GM12875 (cell line): ENCODE data around the gene VAV2.

ENCODE experiments used
- H3K4me3 ChIP-seq: one replicate; pipeline ENCODE4 v1.5.1; 2011; ENCODE audit warnings: low read depth, low read length, control low read depth
- CTCF ChIP-seq: IDR thresholded peaks from 2 replicates; pipeline ENCODE4 v1.5.1; 2011; ENCODE audit warnings: low read depth, mild to moderate bottlenecking, control low read depth, inconsistent platforms, low read length, moderate library complexity, borderline replicate concordance; ENCODE audit not compliant: insufficient read depth

Gene VAV2

GRCh38 chr9:133996531-133997520, 4.7 kb upstream of the VAV2 start:
- TF ChIP-seq CTCF: no peak
- no peak overlapping the region for H3K4me3 ChIP-seq

- TF ChIP-seq CTCF: peak; percentile 31; the same call in 1 of the 2 replicates
- no peak overlapping the region for H3K4me3 ChIP-seq
Observed at GRCh38 chr9:133995012-133995896, 3.1 kb upstream of the VAV2 start.

- peak; percentile 98 for TF ChIP-seq CTCF
- no peak overlapping the region for H3K4me3 ChIP-seq
Observed at GRCh38 chr9:133994353-133995011, 2.4 kb upstream of the VAV2 start.

- no peak for TF ChIP-seq CTCF
- H3K4me3 ChIP-seq: peak overlapping the region; percentile 64
Observed at GRCh38 chr9:133993635-133994253, 1.6 kb upstream of the VAV2 start.

DNA sequence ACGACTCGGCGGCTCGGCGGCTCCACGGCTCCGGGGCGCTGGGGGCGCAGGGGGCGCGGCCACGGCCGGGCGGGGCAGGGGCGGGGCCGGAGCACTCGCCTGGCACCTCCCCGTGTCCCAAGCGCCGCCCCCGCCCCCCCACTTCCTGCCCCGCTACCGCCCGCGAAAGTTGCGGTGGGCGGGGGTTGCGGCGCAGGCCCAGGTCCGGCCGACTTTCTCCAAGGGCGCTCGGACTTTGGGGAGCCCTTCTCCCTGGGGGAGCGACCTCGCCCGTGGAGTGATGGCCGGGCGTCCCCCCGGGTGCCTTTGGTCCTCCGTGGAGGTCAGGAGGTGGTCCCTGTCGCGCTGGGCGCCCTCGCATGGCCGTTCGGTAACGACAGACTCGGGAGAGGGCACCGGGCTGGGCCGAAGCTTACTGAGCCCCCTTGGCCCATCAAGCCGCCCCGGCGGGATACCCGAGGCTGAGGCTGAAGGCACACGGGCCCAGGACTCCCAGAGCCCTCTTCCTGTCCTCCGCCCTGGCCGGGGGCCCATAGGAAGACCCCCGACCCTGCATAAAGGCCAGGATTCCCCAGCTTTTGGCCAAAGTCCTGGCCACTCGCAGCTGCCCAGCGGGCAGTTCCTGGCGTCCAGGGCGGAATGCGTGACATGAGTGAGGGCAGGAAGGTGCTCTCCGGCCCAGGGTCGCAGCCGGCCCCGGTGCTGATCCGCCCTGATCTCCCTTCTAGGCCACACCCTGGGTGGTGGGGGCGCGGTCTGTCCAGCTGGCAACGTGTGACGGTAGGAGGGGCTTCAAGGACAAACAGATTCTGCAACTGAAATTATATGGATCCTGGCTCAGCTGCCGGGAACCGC, 883 bp upstream of the VAV2 start:
- H3K4me3 ChIP-seq: peak overlapping the region; percentile 64
- TF ChIP-seq CTCF: peak; percentile 52
